HG02840 (cell line): ENCODE data around the gene SMCO3.
"Not testable (repeated sequence)": the region's sequence is repeated elsewhere in the genome, so short reads cannot be mapped to it uniquely, and the experiment has no call there.

Experiments
- ATAC-seq: cut with Tn5 transposase; IDR thresholded peaks from one replicate; pipeline ENCODE4 v1.9.1; 2021; ENCODE audit warnings: mild to moderate bottlenecking, moderate library complexity, moderate number of reproducible peaks; ENCODE audit not compliant: unreplicated experiment, low FRiP score

Gene SMCO3

GRCh38 chr12:14776236-14776961, 37.6 kb downstream of the SMCO3 start:
- ATAC-seq: no peak

- ATAC-seq: no peak
Measured at GRCh38 chr12:14775636-14775980, 38.4 kb downstream of the SMCO3 start.

GRCh38 chr12:14774906-14775635, 38.9 kb downstream of the SMCO3 start:
- no peak for ATAC-seq

GRCh38 chr12:14774074-14774905, 39.7 kb downstream of the SMCO3 start:
- peak; percentile 52 for ATAC-seq

- ATAC-seq: peak; percentile 22
Measured at GRCh38 chr12:14773685-14774073, 40.3 kb downstream of the SMCO3 start.

- no peak for ATAC-seq
Measured at GRCh38 chr12:14772946-14773345, 41.0 kb downstream of the SMCO3 start.

GRCh38 chr12:14771651-14772137, 42.3 kb downstream of the SMCO3 start:
- no peak for ATAC-seq

- ATAC-seq: peak; percentile 23
Measured at GRCh38 chr12:14770496-14771461, 43.2 kb downstream of the SMCO3 start.

- ATAC-seq: peak; percentile 39
Measured at GRCh38 chr12:14769969-14770495, 44.0 kb downstream of the SMCO3 start.

- peak; percentile 2 for ATAC-seq
Measured at GRCh38 chr12:14769466-14769968, 44.5 kb downstream of the SMCO3 start.

- no peak for ATAC-seq
Measured at GRCh38 chr12:14768823-14769405, 45.1 kb downstream of the SMCO3 start.

GRCh38 chr12:14767617-14768016, 46.4 kb downstream of the SMCO3 start:
- ATAC-seq: no peak

GRCh38 chr12:14766649-14767215, 47.2 kb downstream of the SMCO3 start:
- ATAC-seq: no peak

- ATAC-seq: not testable (repeated sequence)
Measured at GRCh38 chr12:14766020-14766419, 48.0 kb downstream of the SMCO3 start.

- ATAC-seq: no peak
Measured at GRCh38 chr12:14765398-14765797, 48.6 kb downstream of the SMCO3 start.

GRCh38 chr12:14759711-14760280, 54.2 kb downstream of the SMCO3 start:
- not testable (repeated sequence) for ATAC-seq

- ATAC-seq: no peak
Measured at GRCh38 chr12:14756334-14757143, 57.4 kb downstream of the SMCO3 start.
